ENCODE results near the gene CBX6. TPM values are rescaled to one million over a fixed set of nuclear protein-coding genes. Genes with fewer than 3 reads are reported as not detected.

Gene CBX6
- total and polyA plus RNA-seq, 10 donors, result 10.2 to 72.2 (median 38.7) TPM

DNA sequence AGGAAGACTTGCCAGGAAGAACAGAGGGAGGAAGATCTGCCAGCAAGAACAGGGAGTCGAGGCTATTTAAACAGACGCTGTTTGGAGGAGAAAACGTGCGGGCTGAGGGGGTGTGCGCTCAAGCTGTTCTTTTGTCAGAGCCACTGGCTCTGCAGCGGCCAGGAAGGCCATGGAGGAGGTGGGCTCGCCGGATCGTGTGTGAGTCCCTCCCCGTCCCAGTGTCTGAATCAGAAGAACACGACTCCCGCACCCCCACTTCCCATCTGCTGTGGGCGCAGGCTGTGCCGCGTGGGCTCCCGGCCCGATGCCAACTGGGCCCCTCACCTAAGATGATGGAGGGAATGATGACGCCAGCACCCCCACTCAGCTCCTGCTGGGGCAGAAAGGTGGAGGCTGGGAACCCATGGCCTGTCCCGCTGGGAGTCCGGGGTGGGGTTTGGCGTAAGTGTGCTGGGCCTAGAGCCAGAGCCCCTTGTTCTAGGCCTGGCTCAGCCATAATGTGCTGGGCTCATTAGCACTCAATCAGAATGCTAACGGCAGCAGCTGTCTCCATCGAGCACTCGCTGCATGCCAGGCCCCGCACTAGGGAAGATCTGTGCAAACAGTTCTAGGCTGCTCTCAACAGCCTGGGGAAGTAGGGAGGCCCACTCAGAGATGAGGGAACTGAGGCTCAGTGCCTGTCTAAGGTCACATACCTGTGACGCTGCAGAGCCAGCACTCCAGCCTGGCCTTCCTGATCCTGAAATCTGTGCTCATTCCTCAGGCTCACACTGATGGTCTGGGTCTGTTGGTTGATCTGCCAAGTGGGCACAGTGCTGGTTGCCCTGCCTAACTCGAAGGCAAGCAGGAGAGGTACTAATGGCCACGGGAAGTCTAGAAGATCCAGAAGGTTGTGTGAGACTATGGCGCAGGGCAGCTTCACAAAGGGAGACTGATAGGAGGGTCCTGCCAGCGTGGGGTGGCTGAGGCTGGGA, 39.7 kb downstream of the CBX6 start:
- TF ChIP-seq, protein P1, sequence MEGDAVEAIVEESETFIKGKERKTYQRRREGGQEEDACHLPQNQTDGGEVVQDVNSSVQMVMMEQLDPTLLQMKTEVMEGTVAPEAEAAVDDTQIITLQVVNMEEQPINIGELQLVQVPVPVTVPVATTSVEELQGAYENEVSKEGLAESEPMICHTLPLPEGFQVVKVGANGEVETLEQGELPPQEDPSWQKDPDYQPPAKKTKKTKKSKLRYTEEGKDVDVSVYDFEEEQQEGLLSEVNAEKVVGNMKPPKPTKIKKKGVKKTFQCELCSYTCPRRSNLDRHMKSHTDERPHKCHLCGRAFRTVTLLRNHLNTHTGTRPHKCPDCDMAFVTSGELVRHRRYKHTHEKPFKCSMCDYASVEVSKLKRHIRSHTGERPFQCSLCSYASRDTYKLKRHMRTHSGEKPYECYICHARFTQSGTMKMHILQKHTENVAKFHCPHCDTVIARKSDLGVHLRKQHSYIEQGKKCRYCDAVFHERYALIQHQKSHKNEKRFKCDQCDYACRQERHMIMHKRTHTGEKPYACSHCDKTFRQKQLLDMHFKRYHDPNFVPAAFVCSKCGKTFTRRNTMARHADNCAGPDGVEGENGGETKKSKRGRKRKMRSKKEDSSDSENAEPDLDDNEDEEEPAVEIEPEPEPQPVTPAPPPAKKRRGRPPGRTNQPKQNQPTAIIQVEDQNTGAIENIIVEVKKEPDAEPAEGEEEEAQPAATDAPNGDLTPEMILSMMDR (IDR thresholded peaks at IDR 0.05 in 8 of 11, conservative IDR thresholded peaks at IDR 0.05 in 3 of 11), result no peak
- no peak for TF ChIP-seq POLR2AphosphoS5 (IDR thresholded peaks at IDR 0.05)
- TF ChIP-seq POLR2A (IDR thresholded peaks at IDR 0.05), result no peak
- peak; percentile 63 for DNase-seq
- Histone ChIP-seq H3K36me3 (no peaks in the 10 kb centered on the region), H3K27ac (no peak overlapping the region), H3K4me1 (no peaks in the 10 kb centered on the region), H3K4me3 (no peak overlapping the region), H3K9me3 (peaks cover 0 to 3% (median 0%) of the 10 kb centered on the region in 8 donors), H3K27me3 (replicated peaks in 1 of 7) (peaks cover 0 to 23% (median 0%) of the 10 kb centered on the region in 7 donors)
- 85 to 91% (median 86%) methylated on average over 23 to 30 of the region's 30 CpGs for WGBS, 5 donors
- intact Hi-C loops (cut with DNase I; ENCODE audit: low total_unique reads), result no loop called here

DNA sequence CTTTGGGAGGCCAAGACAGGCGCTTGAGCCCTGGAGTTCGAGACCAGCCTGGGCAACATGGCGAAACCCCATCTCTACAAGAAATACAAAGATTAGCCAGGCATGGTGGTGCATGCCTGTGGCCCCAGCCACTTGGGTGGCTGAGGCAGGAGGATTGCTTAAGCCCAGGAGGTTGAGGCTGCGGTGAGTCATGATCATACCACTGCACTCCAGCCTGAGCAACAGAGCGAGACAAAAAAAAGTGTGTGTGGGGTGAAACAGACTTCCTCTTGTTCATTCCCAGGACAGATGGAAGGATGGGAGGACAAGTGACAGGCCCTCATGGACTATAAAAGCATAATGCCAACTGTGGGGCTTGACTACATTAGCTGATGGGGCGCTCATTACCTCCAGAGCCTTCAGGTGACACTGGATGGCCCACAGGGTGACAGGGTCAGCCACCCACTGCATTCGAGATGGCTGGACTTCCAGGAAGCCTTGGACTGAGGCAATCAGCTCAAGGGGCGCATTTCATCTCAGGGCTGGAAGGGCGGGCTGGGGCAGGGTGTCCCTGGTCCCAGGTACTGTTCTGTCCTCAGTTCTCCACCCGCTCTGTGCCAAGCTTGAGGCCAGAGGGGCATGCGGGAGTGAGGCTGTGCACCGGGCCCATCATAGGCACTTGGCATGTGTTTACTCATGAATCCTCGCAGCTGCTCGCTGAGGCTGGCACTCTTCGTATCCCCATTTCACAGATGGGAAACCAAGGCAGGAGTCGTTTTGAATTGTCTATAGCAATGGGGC, 40.7 kb downstream of the CBX6 start:
- Histone ChIP-seq H3K27ac (no peak overlapping the region), H3K4me1 (no peaks in the 10 kb centered on the region), H3K9me3 (peaks cover 0 to 3% (median 0%) of the 10 kb centered on the region in 8 donors), H3K36me3 (no peaks in the 10 kb centered on the region), H3K27me3 (replicated peaks in 1 of 7) (peaks cover 0 to 21% (median 0%) of the 10 kb centered on the region in 7 donors), H3K4me3 (no peak overlapping the region)
- intact Hi-C loops (cut with DNase I; ENCODE audit: low total_unique reads), result no loop called here
- no peak for TF ChIP-seq POLR2A (IDR thresholded peaks at IDR 0.05)
- TF ChIP-seq, protein P1 (IDR thresholded peaks at IDR 0.05 in 8 of 11, conservative IDR thresholded peaks at IDR 0.05 in 3 of 11), result no peak
- TF ChIP-seq POLR2AphosphoS5 (IDR thresholded peaks at IDR 0.05), result no peak
- 85 to 91% (median 88%) methylated on average over 16 of the region's 16 CpGs for WGBS, 5 donors
- peak; percentile 52 for DNase-seq

DNA sequence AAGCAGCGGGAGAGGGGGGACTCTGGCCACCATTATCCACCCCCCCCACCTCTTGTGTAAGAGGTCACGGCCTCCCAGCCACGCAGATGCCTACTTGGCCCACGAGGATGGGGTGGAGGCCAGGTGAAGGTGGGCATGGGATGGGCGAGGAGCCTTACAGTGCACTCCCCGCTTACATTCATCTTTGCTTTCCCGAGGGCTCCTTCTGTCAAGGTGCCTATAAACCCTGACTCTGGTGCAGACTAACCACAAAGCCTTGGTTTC, 41.2 kb downstream of the CBX6 start:
- TF ChIP-seq POLR2A (IDR thresholded peaks at IDR 0.05), result no peak
- TF ChIP-seq, protein P1 (IDR thresholded peaks at IDR 0.05 in 8 of 11, conservative IDR thresholded peaks at IDR 0.05 in 3 of 11), result no peak
- TF ChIP-seq POLR2AphosphoS5 (IDR thresholded peaks at IDR 0.05), result no peak
- intact Hi-C loops (cut with DNase I; ENCODE audit: low total_unique reads), result no loop called here
- peaks cover 0 to 20% (median 0%) of the 10 kb centered on the region in 7 donors for H3K27me3 ChIP-seq (replicated peaks in 1 of 7)
- no peak for DNase-seq
- no peak overlapping the region for H3K27ac ChIP-seq
- peaks cover 0 to 3% (median 0%) of the 10 kb centered on the region in 8 donors for H3K9me3 ChIP-seq
- no peak overlapping the region for H3K4me3 ChIP-seq
- no peaks in the 10 kb centered on the region for H3K4me1 ChIP-seq
- 66 to 91% (median 80%) methylated on average over 7 of the region's 7 CpGs for WGBS, 5 donors
- no peaks in the 10 kb centered on the region for H3K36me3 ChIP-seq

Measured in spleen (tissue), 11 donors.